Suprapubic skin (tissue), 3 donors: ENCODE data around the gene LCE3E.

Experiments used
- CTCF ChIP-seq, 2 donors: fragments of 200-600 bp in 1 of 2; fragments of 450-650 bp in 1 of 2; sonication (generic) in 1 of 2; IDR thresholded peaks; one replicate each; pipeline ENCODE4 v1.5.1; 2016 to 2019; ENCODE audit warnings: antibody characterized with exemption in 2 of 2, mild to moderate bottlenecking in 1 of 2, moderate library complexity in 1 of 2
- POLR2A ChIP-seq, 2 donors: fragments of 450-650 bp; IDR thresholded peaks; one replicate each; pipeline ENCODE4 v1.6.1; 2017; ENCODE audit warnings: antibody characterized with exemption in 2 of 2, mild to moderate bottlenecking in 2 of 2, moderate library complexity in 2 of 2

DNA sequence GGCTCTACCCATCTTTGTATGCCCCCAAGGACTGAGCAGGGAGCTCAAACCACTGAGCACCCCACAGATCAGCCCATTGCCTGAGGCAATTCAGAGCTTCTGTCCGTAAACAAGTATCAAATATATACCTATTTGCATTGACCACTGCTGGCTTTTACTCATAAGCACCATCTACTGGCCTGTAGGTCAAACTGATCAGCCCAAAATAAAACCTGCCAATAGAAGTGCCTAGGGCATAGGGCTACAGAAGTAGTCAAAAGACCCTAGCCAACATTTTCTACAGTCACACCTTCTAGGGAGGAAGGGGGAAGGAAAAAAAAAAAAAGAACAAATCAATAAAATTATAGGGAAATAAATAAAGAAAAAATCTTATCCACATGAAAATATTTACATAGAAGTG lies 19.0 kb upstream of the LCE3E start:
- TF ChIP-seq CTCF (IDR thresholded peaks at IDR 0.05): no peak
- TF ChIP-seq POLR2A (IDR thresholded peaks at IDR 0.05): no peak
